NOMO-1 treated with DMSO at 0.1 percent for 48 hours (cell line): ENCODE measurements around the gene OR2H2.

Source experiments
- DNase-seq: peaks from one replicate; lab custom pipeline; 2025; ENCODE audit not compliant: unreplicated experiment; lab: John Stamatoyannopoulos, UW

Gene OR2H2

GRCh38 chr6:29591677-29592076 is 6.8 kb downstream of the OR2H2 start:
- no peak for DNase-seq

- DNase-seq, result no peak
Measured at GRCh38 chr6:29593199-29593855, 8.4 kb downstream of the OR2H2 start.

GRCh38 chr6:29596381-29596900 is 11.5 kb downstream of the OR2H2 start:
- no peak for DNase-seq

GRCh38 chr6:29597184-29597583 is 12.3 kb downstream of the OR2H2 start:
- DNase-seq, result no peak

- no peak for DNase-seq
Measured at GRCh38 chr6:29598172-29598747, 13.3 kb downstream of the OR2H2 start.

GRCh38 chr6:29602564-29603361 is 17.8 kb downstream of the OR2H2 start:
- DNase-seq, result no peak

- DNase-seq, result no peak
Measured at GRCh38 chr6:29603456-29603855, 18.5 kb downstream of the OR2H2 start.

GRCh38 chr6:29603930-29604329 is 19.0 kb downstream of the OR2H2 start:
- DNase-seq, result no peak

GRCh38 chr6:29608131-29608530 is 23.2 kb downstream of the OR2H2 start:
- DNase-seq, result no peak

GRCh38 chr6:29610540-29610939 is 25.6 kb downstream of the OR2H2 start:
- DNase-seq, result no peak

- DNase-seq, result no peak
Measured at GRCh38 chr6:29611426-29611825, 26.5 kb downstream of the OR2H2 start.

- DNase-seq, result no peak
Measured at GRCh38 chr6:29617782-29618554, 33.0 kb downstream of the OR2H2 start.

- no peak for DNase-seq
Measured at GRCh38 chr6:29619578-29620160, 34.7 kb downstream of the OR2H2 start.

GRCh38 chr6:29620630-29621029 is 35.7 kb downstream of the OR2H2 start:
- no peak for DNase-seq

GRCh38 chr6:29624520-29624961 is 39.6 kb downstream of the OR2H2 start:
- no peak for DNase-seq

GRCh38 chr6:29625337-29625930 is 40.5 kb downstream of the OR2H2 start:
- DNase-seq, result no peak

- DNase-seq, result no peak
Measured at GRCh38 chr6:29626948-29627754, 42.2 kb downstream of the OR2H2 start.

GRCh38 chr6:29627755-29628418 is 43.0 kb downstream of the OR2H2 start:
- DNase-seq, result peak; percentile 72
